NOMO-1 treated with dmso at 0.1 percent for 144 hours (cell line): Measurements from ENCODE around the gene INPP5B.
"Not testable (repeated sequence)": the region's sequence is repeated elsewhere in the genome, so short reads cannot be mapped to it uniquely, and the experiment has no call there.

Source experiments
- DNase-seq: peaks from one replicate; lab custom pipeline; 2025; ENCODE audit not compliant: unreplicated experiment; lab: John Stamatoyannopoulos, UW

Gene INPP5B

DNA sequence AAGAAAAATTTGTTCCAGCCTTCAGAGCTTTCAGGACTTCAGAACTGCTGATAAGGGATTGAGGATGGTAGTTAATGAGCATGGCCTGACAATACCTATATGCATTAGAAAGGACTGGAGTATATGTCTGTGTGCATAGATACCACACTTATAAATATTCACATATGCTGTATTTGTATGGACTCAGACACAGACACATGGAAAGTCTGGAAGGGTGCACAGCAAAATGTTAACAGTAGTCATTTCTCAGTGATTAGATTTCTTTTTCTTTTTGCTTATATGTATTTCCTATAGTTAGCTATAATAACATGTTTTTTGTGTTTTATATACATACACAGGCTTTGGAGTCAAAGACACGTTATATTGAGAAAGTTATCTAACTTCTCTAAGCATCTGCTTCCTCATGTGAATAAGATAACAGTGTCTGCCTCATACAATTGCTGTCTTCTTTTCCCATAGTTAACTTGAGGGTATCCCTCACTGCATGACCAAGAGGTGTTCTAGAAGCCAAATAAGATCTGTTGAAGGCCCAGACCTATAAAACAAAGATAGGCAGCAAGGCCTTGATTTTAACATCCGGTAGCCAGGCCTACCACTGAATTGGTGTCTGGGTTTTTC is 31.3 kb downstream of the INPP5B start:
- no peak for DNase-seq

DNA sequence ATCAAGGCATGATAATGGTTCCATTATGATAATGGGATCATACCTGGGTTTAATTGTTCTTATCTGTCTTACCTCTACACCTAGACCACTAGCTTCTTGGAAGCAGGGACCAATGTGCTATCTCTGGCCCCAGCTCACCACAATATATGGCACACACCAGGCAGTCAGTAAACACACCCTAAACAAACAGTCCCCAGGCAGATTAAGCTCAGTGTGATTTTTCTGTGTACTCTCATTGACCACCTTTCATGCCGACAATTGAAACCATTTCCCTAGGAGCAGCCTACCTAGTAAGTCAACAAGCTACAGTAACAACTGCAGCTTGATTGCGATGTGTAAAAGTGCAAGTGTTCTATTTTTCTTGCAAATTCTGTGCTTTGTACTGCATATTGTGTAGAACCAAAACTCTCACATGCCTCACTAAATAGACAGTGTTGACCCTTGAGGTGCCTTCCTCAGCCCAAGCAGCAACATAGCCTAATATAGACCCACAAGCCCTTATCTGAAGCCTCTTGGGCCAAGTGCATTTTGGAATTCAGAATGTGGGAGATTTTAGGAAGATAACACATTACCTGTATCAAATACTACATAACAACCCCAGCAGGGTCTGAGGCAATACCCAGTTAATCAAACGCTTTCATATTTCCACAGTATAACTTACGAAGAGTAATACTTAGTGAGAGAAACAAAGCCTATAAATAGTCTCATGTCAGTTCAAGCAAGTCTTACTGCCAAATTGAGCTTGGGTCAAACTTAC is 32.0 kb downstream of the INPP5B start:
- no peak for DNase-seq

GRCh38 chr1:37911478-37911877 is 35.4 kb downstream of the INPP5B start:
- not testable (repeated sequence) for DNase-seq

GRCh38 chr1:37910886-37911285 is 36.0 kb downstream of the INPP5B start:
- DNase-seq, result not testable (repeated sequence)

DNA sequence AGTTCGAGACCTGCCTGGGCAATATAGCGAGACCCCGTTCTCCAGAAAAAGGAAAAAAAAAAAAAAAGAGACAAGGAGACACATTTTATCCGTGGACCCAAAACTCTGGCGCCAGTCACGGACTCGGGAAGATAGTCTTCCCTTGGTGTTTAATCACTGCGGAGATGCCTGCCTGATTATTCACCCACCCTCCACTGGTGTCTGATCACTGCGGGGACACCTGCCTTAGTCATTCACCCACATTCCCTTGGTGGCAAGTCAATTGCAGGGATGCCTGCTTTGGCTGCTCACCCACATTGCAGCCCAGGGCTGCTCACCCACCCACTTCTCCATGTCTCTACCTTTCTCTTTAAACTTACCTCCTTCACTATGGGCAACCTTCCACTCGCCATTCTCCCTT is 38.3 kb downstream of the INPP5B start:
- not testable (repeated sequence) for DNase-seq

DNA sequence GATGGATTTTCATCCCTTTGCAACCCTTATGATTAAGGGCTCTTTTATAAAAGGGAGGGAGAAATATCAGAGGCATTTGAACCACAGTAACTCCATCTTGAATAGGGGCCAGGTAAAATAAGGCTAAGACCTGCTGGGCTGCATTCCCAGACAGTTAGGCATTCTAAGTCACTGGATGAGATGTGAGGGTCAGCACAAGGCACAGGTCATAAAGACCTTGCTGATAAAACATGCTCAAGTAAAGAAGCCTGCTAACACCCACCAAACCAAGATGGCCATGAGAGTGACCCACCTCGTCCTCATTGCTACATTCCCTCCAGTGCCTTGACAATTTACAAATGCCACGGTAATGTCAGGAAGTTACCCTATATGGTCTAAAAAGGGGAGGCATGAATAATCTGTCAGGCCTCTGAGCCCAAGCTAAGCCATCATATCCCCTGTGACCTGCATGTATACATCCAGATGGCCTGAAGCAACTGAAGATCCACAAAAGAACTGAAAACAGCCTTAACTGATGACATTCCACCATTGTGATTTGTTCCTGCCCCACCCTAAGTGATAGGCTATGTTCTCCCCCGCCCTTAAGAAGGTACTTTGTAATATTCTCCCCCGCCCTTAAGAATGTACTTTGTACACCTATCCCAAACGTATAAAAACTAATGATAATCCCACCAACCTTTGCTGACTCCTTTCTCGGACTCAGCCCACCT is 39.3 kb downstream of the INPP5B start:
- DNase-seq, result not testable (repeated sequence)

DNA sequence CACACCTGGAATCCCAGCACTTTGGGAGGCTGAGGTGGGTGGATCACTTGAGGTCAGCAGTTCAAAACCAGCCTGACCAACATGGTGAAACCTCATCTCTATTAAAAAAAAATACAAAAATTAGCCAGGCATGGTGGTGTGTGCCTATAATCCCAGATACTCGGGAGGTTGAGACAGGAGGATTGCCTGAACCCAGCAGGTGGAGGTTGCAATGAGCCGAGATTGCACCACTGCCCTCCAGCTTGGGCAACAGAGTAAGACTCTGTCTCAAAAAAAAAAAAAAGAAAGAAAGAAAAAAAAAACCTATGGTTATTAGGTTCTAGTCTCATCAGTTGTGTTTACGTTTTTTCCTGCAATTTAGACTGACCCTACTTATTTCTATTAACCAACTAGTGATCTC is 40.3 kb downstream of the INPP5B start:
- not testable (repeated sequence) for DNase-seq

DNA sequence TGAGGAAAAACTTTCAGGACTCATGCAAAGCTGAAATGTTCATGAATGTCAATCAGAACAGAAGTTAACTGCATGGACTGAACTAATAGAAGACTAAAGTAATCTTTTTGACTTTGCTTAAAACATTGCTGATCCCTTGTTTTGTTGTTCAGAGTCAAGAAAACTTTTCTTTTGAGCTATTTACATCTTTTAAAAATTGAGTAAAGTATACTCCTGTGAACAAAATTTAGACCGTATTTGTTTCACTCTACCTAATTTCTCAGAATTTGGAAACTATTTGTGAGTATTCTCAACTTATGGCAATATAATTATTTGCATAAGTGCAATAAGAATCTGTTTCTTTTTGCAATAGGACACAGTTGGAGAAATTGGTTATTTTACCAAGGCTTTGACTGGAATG is 41.1 kb downstream of the INPP5B start:
- no peak for DNase-seq

GRCh38 chr1:37903921-37904320 is 42.9 kb downstream of the INPP5B start:
- DNase-seq, result not testable (repeated sequence)

- DNase-seq, result no peak
Observed at GRCh38 chr1:37902983-37903382, 43.9 kb downstream of the INPP5B start.

DNA sequence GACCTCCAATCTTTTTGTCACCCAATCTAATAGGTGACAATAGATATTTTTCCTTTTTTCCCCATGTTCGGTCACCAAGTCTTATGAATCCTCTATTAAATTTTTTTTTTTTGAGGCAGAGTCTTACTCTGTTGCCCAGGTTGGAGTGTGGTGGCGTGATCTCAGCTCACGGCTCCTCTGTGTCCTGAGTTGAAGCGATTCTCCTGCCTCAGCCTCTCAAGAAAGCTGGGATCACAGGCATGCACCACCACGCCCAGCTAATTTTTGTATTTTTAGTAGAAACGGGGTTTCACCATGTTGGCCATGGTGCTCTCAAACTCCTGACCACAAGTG is 45.0 kb downstream of the INPP5B start:
- DNase-seq, result no peak

GRCh38 chr1:37901191-37901892 is 45.5 kb downstream of the INPP5B start:
- DNase-seq, result no peak

GRCh38 chr1:37897563-37897962 is 49.3 kb downstream of the INPP5B start:
- DNase-seq, result not testable (repeated sequence)

GRCh38 chr1:37893673-37894072 is 53.2 kb downstream of the INPP5B start:
- DNase-seq, result no peak

- no peak for DNase-seq
Observed at GRCh38 chr1:37892151-37893047, 54.5 kb downstream of the INPP5B start.

- DNase-seq, result no peak
Observed at GRCh38 chr1:37890378-37891014, 56.4 kb downstream of the INPP5B start.

GRCh38 chr1:37888022-37888700 is 58.7 kb downstream of the INPP5B start:
- no peak for DNase-seq

DNA sequence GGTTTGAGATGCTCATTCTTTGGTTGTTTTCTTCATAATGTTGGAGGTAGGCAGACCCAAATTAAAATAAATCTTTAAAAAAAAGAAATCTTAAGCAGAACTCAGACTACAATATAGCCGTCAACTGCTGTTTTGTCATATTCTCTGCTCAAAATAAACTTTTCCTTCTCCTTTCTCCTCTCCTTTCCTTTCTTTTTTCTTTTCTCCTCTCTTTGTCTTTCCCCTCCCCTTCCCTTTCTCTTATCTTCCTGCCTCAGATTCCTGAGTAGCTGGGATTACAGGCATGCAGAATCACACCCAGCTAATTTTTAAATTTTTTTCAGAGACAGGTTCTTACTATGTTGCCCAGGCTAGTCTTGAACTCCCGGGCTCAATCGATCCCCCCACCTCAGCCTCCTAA is 62.7 kb downstream of the INPP5B start:
- no peak for DNase-seq

GRCh38 chr1:37883671-37884070 is 63.2 kb downstream of the INPP5B start:
- no peak for DNase-seq

DNA sequence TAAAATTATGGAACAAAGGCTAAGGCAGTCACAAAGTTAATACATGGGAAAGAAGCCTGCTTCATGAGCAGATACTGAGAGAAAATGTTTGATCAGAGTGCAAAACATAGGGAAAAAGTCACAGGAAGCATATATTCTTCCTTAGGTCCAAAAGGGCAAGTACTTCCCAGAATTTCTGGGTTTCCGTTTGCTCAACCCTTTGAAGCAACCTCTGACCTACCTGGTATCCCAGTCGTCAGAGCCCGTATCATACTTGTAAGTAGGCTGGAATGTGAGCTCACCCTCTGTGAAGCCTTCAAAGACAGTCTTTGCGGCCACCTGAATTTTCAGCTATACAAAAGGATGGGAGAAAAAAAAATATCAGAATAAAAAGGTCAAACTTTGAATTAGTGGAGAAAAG is 67.0 kb downstream of the INPP5B start:
- no peak for DNase-seq
